ENCODE results near the gene POLR2L.
A peak's percentile ranks its signal among the peaks of the same experiment; 100 is the strongest.

The POLR2L gene

DNA sequence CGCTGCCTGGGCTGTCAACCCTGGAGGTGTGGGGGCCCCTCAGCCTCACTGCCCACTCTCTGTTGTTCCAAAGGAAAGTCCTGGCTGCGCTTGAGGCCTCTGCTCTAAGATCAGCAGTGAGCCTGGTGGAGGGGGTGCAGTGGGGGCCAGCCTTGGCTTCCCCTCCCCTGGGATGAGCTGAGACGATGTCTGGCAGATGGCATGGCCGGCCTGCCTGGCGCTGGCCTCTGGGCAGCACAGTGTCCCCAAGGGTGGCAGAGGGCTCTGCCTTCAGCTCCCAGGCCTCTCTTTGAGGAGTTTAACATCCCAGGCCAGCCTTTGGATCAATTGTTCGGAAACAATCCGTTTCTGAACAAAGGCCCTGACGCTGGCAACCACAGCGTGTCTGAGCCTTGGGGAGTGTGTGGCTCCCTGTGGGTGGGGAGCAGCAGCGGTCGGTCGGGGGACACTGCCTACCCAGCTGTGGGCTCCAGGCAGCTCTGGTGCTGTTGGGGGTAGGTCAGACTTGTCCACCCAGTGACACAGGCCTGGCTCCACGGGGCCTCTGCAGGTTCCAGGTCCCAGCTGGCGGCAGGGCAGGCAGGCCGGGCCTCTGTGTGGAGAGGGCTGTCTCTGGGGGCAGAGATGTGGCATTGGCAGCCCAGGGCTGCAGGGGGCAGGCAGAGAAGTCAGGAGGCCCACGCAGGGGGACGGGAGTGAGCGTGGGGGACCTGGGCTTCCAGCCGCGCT lies 12.4 kb upstream of the POLR2L start:
- DNase-seq (ENCODE audit: low read depth in 2 of 2), result no peak

DNA sequence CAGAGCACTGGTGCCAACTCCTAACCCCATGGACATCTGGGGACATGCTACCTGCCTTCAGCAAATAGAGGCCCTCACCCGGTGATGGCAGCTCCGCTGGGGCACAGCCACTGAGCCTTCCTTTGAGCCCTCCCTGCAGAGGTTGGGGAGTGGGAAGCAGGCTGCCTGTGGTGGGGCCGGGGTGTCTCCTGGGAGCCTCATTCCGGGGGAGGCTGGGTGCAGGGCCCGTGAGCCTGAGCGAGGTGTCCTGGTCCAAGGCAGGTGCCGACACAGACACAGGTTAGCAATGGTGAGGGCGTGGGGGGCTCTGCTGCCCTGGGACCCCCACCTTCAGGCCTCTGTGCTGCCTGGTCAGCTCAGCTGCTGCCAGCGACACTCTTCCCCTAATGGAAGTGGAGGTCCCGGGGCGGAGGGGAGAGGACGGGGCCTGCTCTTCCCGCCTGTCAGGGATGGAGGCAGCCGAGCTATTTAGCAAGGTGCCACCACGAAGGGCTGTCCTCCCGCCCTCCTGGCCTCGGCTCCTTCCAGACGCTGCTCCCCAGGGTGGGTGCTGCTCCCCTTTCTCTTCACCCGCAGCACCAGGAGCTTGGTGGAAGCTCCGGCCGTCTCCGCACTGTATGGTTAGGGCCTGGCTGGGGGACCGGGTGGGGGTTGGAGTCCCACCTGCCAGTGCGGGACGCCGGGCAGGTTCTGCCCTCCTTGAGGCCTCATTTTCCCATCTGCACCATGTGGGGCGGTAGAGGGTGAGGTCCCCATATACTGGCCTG lies 11.5 kb upstream of the POLR2L start:
- no peak for DNase-seq (ENCODE audit: low read depth in 2 of 2)

DNA sequence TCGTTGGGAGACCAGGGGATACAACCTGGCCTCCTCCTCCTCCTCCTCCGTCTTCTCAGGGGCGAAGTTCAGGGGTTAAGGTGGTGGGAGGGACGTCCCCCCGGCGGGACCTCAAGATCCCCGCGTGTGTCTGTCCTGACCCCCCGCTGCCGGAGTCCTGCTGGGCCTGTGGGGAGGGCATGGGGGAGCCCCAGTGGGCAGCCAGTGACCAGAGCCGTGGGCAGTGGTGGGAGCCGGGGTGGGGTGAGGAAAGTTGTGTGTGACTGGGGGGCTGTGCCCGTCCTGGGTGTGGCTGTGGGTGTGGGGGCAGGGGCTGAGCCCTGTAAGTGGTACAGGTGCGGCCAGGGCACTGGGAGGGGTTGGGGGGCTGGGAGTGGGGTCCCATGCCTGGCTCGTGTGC lies 10.4 kb upstream of the POLR2L start:
- DNase-seq (ENCODE audit: low read depth in 2 of 2), result no peak

DNA sequence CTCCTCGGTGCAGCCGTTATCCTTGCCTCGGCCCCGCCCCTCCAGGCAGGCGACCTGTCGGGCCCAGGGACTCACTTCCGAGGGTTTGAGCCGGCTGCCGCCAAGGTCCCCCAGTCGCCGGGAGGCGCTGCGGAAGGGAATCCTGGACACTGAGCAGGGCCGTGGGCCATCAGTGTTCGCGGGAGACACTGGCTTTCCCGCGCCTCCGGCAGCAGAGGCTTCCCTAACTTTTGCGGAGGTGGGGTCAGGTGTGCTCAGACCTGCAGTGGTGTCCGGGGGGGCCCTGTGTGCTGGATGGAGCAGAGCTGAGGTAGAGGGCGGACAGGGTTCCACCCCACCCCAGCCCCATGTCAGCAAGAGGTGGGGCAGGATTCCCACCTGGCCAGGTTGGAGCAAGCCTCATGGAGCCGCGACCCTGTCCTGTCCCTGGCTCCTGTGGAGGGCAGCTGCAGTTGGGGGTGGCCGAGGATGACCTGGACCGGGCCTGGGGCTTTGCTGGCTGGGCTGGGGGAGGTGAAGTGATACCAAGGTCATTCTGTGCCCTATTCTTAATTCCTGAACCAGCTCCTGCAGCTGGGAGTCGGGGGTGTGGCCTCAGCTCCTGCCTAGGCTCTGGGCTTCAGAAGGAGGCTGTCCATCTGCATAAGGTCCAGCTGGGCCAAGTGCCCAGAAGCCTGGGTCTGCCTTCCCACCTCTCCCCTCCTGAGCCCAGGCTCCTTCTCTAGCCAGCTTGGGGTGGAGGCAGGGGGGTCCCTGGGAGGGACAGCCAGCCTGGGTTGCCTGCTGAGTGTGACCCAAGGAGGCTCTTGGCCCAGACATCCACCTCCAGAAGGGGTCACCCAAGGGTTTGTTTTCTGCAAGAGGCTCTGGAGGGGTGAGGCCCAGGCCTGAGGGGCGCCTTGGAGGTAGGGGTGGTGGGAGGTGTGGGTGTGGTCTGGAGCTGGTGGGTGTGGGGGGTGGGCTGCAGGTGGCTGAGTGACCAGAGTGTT lies 8.7 kb upstream of the POLR2L start:
- DNase-seq (ENCODE audit: low read depth in 2 of 2), result no peak

DNA sequence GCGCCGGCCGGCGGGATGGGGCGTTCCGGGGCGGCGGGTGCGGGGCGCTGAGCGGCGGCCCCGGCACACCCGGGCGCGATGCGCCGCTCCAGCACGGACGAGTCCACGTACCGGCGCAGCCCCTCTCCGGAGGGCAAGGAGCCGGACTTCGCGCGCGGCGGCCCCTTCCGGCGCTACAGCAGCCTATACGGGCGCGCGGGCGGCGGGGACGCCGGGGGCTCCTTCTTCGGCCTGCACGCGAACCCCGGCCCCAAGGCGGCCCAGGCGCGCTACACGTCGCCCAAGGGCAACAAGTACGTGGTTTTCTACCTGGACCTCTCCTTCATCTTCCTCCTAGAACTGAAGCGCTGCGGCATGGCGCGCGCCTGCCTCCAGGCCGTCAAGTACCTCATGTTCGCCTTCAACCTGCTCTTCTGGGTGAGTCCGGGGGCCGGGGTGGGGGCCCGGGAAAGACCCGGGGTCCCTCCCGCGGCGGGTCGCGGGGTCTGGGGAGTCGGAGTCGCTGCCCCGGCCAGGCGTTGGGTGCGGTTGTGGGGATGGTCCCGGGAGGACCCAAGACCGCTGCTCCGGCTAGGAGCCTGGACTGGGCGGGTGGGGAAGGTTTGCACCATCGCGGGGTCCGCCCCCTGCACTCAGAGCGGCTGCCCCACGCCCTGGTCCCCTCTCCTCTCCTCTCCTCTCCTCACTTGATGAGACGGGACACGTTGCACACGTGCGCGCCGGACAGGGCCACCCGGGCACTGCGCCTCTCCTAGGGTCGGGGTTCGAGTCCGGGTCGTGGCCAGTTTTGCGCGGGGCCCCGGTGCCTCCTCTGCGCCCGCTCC lies 7.8 kb upstream of the POLR2L start:
- DNase-seq (ENCODE audit: low read depth in 2 of 2), result no peak

DNA sequence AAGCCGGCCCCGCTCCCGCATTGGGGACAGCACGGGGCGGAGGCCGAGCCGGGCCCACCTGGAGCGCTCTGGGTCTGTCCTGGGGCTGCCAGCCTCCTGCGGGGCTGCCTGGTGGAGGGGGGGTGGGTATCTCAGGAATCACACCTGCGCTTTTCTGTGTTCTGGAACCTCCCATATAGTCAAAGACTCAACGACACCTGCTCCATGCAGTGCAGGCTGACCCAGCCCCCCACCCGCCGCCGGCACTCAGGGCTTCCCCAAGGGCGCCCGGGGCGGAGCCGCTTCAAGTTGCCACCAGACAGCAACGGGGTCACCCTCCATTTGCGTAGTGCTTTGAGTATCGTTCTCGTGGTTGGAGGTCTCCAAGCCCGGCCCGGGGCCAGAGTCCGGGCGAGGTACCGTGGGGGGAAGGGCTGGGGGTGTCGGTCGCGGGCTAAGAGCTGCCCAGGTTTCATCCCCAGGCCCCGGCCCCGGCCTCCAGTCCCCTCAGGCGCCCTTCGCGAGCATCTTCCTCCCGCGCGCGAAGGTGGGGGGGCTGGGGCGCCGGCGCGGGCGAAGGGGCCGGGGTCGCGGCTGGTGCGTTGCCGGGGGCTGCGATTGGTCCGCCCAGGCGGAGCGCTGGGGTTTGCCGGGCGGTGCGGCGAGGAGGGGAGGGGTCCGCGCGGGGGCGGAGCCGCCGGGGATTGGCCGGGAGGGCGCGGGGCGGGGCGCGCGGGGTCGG lies 6.9 kb upstream of the POLR2L start:
- DNase-seq (ENCODE audit: low read depth in 2 of 2), result no peak

DNA sequence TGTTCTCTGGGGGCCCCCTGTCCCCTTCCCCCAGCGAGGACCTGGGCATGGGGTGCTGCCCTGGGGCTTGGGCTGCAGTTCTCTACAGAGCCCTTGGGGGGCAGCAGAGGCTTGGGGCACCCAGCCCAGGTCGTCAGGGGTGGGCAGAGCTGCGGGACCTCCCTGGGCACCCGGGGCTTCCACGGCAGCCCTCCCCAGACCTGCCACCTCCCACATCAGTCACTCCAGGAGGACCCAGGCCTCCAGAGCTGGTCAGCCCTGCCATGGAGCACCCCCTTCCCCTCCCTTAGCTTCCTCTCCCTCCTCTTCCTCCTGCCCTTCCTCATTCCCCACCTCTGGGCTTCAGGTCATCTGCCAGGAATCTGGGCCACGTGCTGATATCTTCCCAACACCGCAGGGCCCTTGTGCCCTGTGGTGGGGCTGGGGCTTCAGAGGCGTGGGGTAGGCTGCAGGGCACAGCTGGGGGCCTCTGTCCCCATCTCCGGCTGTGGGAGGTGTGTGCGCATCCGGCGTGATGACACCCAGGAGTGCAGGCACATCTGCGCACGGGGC lies 6.1 kb upstream of the POLR2L start:
- peak in 1 of 2 donors; percentile 34 for DNase-seq (ENCODE audit: low read depth in 2 of 2)

DNA sequence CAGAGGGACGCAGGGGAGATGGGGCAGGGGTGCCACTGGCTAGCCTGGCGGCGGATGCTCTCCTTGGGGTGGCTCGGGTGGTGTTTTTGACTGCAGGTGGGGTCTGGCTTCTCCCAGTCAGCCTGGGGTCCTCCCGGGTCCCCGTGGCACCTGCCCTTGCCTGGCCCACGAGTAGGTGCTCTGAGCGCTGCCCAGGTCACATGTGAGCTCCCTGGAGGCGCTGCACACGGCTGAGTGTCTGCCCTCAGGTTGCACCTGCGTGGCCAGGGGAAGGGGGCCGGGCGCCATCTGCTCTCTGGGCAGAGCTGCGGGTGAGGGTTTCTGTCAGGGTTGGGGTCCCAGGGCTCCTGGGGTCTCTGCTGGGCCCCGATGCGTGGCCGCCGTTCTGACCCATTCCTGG lies 5.5 kb upstream of the POLR2L start:
- no peak for DNase-seq (ENCODE audit: low read depth in 2 of 2)

DNA sequence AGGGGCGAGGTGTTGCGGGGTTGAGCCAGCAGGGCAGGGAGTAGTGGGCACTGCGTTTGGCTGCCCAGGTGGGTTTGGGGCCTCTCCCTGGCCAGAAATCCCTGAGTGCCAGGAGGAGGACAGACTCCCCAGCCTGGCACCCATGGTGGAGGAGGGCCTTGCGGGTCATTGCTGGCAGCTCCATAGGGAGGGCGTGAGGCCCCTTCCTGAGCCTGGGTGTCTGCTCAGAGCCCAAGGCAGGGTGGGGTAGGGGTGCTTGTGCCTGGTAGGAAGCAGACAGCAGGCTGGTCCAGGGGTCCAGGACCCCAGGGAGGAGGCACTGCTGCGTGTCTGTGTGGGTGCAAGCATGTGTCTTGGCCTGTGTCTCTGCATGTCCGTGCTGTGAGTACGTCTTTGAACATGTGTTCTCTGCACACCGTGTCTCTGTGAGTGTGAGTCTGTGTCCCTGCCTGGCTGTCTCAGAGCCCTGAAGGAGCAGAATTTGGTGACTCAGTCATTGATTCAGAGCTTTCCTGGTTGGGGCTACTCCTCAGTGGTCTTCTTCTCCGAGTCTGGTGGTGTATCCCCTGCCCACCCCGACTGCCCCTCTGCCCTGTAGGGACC lies 4.3 kb upstream of the POLR2L start:
- no peak for DNase-seq (ENCODE audit: low read depth in 2 of 2)

DNA sequence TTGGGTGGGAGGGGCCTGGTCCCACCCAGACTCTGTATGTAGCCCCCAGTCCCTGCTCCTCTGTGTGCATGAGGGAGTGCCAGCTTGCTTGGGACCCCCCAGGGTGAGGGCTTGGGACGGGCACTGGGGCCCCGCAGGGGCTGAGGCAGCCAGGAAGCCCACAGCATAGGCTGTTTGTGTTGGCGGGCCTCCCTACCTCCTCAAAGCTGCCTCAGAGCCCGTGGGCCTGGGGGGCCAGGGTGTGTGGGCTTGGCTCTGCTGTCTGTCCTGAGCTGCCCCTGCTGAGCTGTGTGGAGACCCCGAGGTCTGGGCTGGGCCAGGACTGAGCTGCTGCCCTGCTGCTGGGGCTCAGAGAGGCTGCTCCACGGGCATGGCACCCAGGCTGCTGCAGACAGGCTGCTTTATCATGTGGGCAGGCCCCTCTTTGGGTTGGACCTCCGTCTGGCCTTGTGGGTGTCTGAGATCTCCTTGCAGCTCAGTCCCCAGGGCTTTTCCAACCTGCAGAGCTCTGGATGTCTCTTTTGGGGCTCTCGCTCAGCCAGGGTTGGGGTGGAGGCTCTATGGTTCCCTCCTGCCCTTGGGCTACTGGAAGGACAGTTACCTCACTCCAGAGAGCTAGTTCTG lies 3.7 kb upstream of the POLR2L start:
- no peak for DNase-seq (ENCODE audit: low read depth in 2 of 2)

DNA sequence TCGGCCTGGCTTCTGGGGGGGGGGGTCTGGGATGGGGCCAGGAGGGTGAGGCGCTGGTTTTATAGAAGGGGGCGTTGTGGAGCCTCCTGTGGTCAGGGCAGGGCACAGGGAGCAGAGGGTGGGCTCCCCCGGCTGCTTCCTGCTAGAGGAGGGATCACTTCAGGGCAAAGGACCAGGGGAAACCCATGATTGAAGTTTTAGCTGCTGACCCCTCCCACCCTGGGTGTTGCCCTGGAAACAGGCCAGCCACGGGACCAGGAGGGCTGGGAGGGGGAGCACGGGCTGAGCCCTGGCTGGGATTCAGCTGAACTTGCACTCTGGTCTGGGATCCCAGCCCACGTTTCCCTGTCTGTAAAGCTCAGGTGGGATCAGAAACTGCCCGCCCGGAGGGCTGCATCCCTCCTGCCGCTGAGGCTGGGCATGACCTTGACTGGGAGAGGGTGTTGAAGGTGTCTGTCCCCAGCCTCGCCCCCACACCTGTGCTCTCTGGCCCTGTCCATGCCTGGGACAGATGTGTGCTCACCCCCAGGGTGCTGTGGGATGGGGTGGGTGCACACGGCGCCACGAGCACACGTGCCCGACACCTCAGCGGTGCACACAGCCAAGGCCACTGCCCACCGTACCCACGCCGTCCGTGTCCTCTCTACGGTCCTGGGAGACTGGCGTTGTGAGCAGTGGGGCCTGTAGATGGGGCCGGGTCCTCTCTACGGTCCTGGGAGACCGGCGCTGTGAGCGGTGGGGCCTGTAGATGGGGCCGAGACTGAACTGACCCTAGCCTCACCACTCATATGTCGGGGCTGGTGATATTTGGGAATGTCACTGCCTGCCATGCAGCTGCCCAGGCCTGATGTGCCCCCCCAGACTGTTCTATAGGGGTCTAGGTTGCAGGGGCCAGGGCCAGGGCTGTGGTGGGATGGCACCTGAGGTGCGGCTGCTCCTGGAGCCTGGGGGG lies 2.6 kb upstream of the POLR2L start:
- DNase-seq (ENCODE audit: low read depth in 2 of 2), result no peak

DNA sequence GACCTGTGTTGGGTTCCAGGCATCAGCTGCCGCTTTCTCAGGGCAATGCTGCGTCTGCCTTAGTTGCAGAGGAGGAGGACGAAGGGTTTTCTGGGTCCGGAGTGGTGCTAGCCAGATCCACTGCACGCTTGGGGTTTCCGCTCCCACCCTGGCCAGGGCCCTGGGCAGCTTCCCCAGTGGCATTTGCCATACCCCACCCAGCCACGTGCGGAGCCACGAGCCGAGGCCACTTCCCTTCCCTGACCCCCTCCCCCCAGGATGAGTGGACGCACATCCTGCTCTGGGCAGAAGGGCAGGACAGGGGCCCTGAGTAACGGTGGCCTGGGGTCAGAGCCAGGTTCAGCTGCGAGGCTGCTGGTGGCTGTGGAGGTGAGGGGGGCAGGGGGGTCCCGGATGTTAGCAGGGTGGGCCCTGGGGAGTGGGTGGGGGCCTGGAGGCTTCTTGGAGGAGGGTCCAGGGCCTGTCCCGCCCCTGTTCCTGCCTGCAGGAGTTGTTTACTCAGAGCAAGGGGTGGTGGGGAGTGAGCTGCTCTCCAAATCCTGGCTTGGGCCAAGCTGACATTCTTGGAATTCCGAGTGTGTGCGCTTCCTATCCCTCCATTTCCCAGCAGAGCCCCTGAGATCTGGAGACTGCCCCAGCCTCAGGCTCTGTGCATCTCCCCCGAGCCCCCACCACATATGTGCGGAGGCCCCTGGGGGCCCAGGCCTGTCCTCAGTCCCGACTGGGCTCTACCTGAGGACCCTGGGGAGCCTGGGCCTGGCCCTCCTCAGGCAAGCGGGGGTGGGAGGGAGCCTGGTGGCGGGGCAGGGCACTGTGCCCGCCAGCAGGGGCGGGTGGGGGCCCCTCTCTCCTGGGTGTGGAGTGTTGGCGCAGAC lies 1.7 kb upstream of the POLR2L start:
- no peak for DNase-seq (ENCODE audit: low read depth in 2 of 2)

DNA sequence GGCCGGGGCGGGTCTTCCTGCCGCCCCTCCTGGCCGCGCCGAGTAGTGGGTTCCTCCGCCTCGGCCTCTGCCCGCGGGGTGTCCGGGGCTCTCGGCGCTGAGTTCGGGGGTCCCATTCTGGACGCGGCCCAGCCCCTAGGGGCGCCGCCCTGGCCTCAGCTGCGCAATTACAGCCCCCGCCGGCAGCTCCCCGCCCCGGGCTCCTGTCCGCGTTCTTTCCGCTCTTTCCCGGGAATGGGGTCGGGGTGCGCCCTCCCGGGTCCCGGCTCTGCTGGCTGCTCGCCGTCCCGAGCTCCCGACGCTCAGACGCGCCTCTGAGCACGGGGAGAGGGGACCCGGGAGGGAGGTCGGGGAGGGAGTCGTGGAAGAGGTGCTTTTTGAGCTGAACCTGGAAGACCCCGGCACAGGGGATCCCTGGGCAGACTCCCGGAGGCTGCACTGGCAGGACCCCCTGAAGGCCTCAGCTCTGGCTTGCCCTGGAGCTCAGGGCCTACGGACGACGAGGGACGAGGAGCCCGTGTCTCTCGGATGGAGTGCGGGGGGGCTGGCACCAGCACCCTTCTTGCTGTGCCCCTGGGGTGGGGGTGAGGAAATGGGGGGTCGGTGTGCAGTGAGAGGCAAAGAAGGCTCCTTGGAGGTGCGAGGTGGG lies 881 bp upstream of the POLR2L start:
- no peak for DNase-seq (ENCODE audit: low read depth in 2 of 2)

DNA sequence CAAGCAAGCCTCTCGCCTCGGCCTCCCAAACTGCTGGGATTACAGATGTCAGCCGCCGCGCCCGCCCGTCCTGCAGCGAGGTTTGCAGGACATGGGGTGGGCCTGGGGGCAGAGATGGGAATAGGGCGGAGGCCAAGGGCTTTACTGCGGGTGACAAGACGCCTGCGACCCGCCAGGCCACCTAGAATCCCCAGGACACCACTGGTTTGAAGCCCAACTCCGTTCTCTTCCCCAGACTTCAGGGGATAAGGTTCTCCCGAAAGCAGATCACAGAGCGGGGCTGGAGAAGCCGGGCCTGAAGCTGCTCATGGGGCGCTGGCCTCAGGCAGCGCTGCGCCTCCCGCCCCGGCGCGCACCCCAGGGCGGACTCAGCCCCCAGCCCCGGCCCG lies 354 bp downstream of the POLR2L start:
- no peak for DNase-seq (ENCODE audit: low read depth in 2 of 2)

DNA sequence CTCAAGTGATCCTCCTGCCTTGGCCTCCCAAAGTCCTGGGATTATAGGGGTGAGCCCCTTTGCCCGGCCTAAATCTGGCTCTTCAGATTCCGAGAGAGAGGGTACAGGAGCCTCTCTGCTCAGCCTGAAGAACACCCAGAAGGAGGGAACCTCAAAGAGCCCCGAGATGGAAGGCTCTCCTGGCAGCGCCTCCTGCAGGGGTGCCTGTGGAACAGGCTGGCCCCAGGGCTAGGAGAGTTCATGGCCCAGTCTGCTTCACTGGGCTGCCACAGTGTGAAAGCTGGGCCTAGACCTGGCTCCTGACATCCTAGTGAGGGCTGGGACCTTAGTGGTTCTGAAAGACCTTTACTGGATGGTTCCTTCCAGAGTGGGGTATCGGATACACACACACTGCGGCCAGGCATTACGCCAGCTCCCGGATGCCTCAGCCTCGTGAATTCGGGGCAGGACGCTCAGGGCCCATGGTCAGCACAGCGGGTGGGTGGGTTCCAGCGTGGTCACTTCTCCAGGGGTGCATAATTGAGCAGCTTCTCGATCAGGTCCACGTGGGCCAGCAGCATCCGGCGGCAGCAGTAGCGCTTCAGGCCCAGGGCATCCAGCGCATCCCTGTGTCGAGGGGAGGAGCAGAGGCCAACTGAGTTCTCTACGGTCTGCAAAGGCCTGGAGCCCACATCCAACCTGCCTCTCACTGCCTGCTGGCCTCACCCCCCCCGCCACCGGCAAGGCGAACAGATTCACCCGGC lies 2.3 kb downstream of the POLR2L start:
- DNase-seq (ENCODE audit: low read depth in 2 of 2), result no peak

DNA sequence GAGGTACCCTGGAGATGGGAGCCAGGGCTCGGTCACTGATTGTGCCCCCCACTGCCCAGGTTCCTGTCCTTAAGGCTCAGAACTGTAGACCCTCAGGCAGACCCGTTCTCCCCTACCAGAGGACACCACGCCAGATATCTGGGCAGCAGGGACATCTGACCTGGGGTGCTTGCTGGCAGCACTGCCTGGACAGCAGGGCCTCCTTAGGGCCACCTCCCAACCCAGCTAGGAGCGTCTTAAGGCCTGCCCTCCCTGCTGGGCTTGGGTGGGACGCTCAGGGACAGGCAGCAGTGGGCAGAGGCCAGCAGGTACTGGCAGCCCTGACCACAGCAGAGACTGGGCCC lies 3.1 kb downstream of the POLR2L start:
- DNase-seq (ENCODE audit: low read depth in 2 of 2), result no peak

All from stimulated activated CD8-positive, alpha-beta memory T cell treated with anti-CD3 and anti-CD28 coated beads, Interleukin-15, amount 100 ng/mL, for 4 hours (primary cell).